Trophoblast cell (in vitro differentiated cells and primary cell): ENCODE data around the gene PTPRN2.

Source experiments
- DNase-seq, 2 donors: peaks; one replicate each; pipeline ENCODE4 v3.0.0-alpha.2; 2016
- H2AFZ ChIP-seq: 2 replicates; pipeline ENCODE4 v1.6.1; 2013; ENCODE audit warnings: low read length, moderate library complexity, mild to moderate bottlenecking; ENCODE audit not compliant: insufficient read depth, poor library complexity
- H2AK5ac ChIP-seq: 2 replicates; pipeline ENCODE4 v1.6.1; 2013; ENCODE audit warnings: mild to moderate bottlenecking, low read length
- H2BK120ac ChIP-seq: 2 replicates; pipeline ENCODE4 v1.6.1; 2013; ENCODE audit warnings: low read length, mild to moderate bottlenecking, moderate library complexity; ENCODE audit not compliant: insufficient read depth, poor library complexity
- H2BK12ac ChIP-seq: 2 replicates; pipeline ENCODE4 v1.6.1; 2013; ENCODE audit warnings: mild to moderate bottlenecking, low read length, moderate library complexity
- H2BK5ac ChIP-seq: 2 replicates; pipeline ENCODE4 v1.6.1; 2013; ENCODE audit warnings: low read length, low read depth, moderate library complexity, mild to moderate bottlenecking; ENCODE audit not compliant: poor library complexity
- H3K14ac ChIP-seq: 2 replicates; pipeline ENCODE4 v1.6.1; 2013; ENCODE audit warnings: mild to moderate bottlenecking, low read length
- H3K18ac ChIP-seq: 2 replicates; pipeline ENCODE4 v1.6.1; 2013; ENCODE audit warnings: mild to moderate bottlenecking, low read length
- H3K23ac ChIP-seq: 2 replicates; pipeline ENCODE4 v1.6.1; 2013; ENCODE audit warnings: low read length
- H3K27ac ChIP-seq: 2 replicates; pipeline ENCODE4 v1.5.1; 2013; ENCODE audit warnings: low read depth, mild to moderate bottlenecking, inconsistent platforms, low read length, moderate library complexity
- H3K27me3 ChIP-seq: 2 replicates; pipeline ENCODE4 v1.6.1; 2013; ENCODE audit warnings: inconsistent platforms, mild to moderate bottlenecking, low read length, moderate library complexity; ENCODE audit not compliant: insufficient read depth
- H3K36me3 ChIP-seq, 2 experiments: 1 replicate in 1 of 2; 2 replicates in 1 of 2; pipeline ENCODE4 v1.6.1; 2013; ENCODE audit warnings: low read length in 2 of 2, mild to moderate bottlenecking in 2 of 2, moderate library complexity in 1 of 2; ENCODE audit not compliant: insufficient read depth in 2 of 2, control insufficient read depth in 1 of 2
- H3K4ac ChIP-seq: 2 replicates; pipeline ENCODE4 v1.6.1; 2013; ENCODE audit warnings: low read depth, mild to moderate bottlenecking, low read length, moderate library complexity
- H3K4me1 ChIP-seq, 2 experiments: 1 replicate in 1 of 2; 2 replicates in 1 of 2; pipeline ENCODE4 v1.6.1; 2013; ENCODE audit warnings: low read length in 2 of 2, mild to moderate bottlenecking in 2 of 2, moderate library complexity in 1 of 2; ENCODE audit not compliant: insufficient read depth in 2 of 2, control insufficient read depth in 1 of 2
- H3K4me2 ChIP-seq: 2 replicates; pipeline ENCODE4 v1.6.1; 2013; ENCODE audit warnings: inconsistent platforms, mild to moderate bottlenecking, low read length, moderate library complexity
- H3K4me3 ChIP-seq: 2 replicates; pipeline ENCODE4 v1.5.1; 2013; ENCODE audit warnings: mild to moderate bottlenecking, low read depth, low read length, inconsistent platforms
- H3K79me1 ChIP-seq: one replicate; pipeline ENCODE4 v1.6.1; 2013; ENCODE audit warnings: low read length
- H3K79me2 ChIP-seq: 2 replicates; pipeline ENCODE4 v1.6.1; 2013; ENCODE audit warnings: low read length, mild to moderate bottlenecking; ENCODE audit not compliant: control insufficient read depth, insufficient read depth, poor library complexity
- H3K9ac ChIP-seq: 2 replicates; pipeline ENCODE4 v1.6.1; 2013; ENCODE audit warnings: mild to moderate bottlenecking, low read length
- H3K9me3 ChIP-seq: 2 replicates; pipeline ENCODE4 v1.6.1; 2013; ENCODE audit warnings: low read depth, mild to moderate bottlenecking, control low read depth, inconsistent platforms, low read length; ENCODE audit not compliant: insufficient read depth
- H4K12ac ChIP-seq: 2 replicates; pipeline ENCODE4 v1.6.1; 2013; ENCODE audit warnings: low read depth, mild to moderate bottlenecking, low read length, moderate library complexity
- H4K8ac ChIP-seq: 2 replicates; pipeline ENCODE4 v1.6.1; 2013; ENCODE audit warnings: low read depth, mild to moderate bottlenecking, low read length, moderate library complexity
- H4K91ac ChIP-seq: one replicate; pipeline ENCODE4 v1.6.1; 2013; ENCODE audit warnings: low read depth, mild to moderate bottlenecking, low read length, moderate library complexity
- WGBS: extraction: QIAGEN DNeasy Blood & Tissue Kit; methylation state at CpG from one replicate; pipeline ENCODE4 v1.1.7; 2013; ENCODE audit warnings: missing lambda C conversion rate; ENCODE audit not compliant: insufficient read length, insufficient coverage; ENCODE audit errors: extremely low coverage; 5-methylcytosine and 5-hydroxymethylcytosine counted together

The PTPRN2 gene

DNA sequence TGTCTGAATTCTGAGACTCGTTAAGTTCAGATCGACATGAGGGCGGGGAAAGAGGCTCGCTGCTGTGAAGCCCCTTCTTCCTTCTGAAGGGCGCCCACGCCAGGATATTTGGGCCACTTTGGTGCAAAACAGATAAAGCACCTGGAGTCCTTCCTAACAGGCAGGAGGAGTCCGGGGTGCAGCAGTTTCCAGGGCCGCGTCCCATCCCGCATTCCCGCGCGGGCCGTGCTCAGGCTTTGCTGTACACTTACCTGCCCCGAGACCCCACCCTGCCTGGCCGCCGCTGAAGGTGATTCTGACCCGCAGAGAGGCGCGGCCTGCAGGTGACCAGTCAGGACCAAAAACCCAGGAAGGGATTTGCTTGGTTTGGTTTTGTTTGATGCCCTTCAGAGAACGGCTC lies 454.6 kb downstream of the PTPRN2 start:
- Histone ChIP-seq H3K27ac (no peak overlapping the region), H3K4me1 (no peaks in the 10 kb centered on the region), H3K9me3 (peaks cover 42% of the 10 kb centered on the region), H2AFZ (no peak overlapping the region), H2BK12ac (no peak overlapping the region), H4K8ac (no peak overlapping the region), H3K27me3 (no peaks in the 10 kb centered on the region), H2AK5ac (no peak overlapping the region), H2BK5ac (no peak overlapping the region), H3K23ac (no peak overlapping the region), H3K79me2 (no peaks in the 10 kb centered on the region), H3K4me3 (no peak overlapping the region), H4K91ac (no peak overlapping the region), H3K4ac (no peak overlapping the region), H3K9ac (no peak overlapping the region), H3K14ac (no peak overlapping the region), H3K4me2 (no peak overlapping the region), H3K18ac (no peak overlapping the region), H4K12ac (no peak overlapping the region), H3K36me3 (no peaks in the 10 kb centered on the region), H2BK120ac (no peak overlapping the region), H3K79me1 (no peaks in the 10 kb centered on the region)
- no CpG with 5 or more reads among the region's 21 CpGs for WGBS
- no peak for DNase-seq

DNA sequence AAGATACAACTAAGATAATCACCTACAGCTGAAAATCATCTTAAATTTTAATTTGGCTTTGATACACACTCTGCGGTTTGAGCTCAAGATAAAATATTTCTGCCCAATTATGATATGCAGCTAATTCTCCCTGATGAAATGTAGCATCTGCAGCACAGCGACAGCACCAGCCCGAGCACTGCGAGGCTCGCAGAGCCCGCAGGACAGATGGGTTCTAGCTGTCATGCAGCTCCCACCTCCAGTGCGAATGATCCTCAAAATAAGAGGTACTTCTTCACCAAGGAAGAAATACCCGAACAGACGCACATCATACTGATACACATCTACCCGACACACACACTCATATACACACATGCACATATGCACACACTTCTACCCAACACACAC lies 457.6 kb downstream of the PTPRN2 start:
- no peaks in the 10 kb centered on the region for H3K27me3 ChIP-seq
- no peaks in the 10 kb centered on the region for H3K79me2 ChIP-seq
- no CpG with 5 or more reads among the region's 10 CpGs for WGBS
- no peaks in the 10 kb centered on the region for H3K79me1 ChIP-seq
- no peak overlapping the region for H3K4me2 ChIP-seq
- H2AFZ ChIP-seq, result no peak overlapping the region
- no peak overlapping the region for H2BK5ac ChIP-seq
- no peak overlapping the region for H2BK120ac ChIP-seq
- no peaks in the 10 kb centered on the region for H3K36me3 ChIP-seq
- no peak for DNase-seq
- no peak overlapping the region for H3K4ac ChIP-seq
- no peak overlapping the region for H2BK12ac ChIP-seq
- H3K23ac ChIP-seq, result no peak overlapping the region
- no peak overlapping the region for H3K27ac ChIP-seq
- no peak overlapping the region for H4K91ac ChIP-seq
- no peak overlapping the region for H4K12ac ChIP-seq
- no peak overlapping the region for H3K18ac ChIP-seq
- no peak overlapping the region for H3K4me3 ChIP-seq
- H3K14ac ChIP-seq, result no peak overlapping the region
- peaks cover 43% of the 10 kb centered on the region for H3K9me3 ChIP-seq
- no peak overlapping the region for H3K9ac ChIP-seq
- no peak overlapping the region for H2AK5ac ChIP-seq
- no peak overlapping the region for H4K8ac ChIP-seq
- no peaks in the 10 kb centered on the region for H3K4me1 ChIP-seq

DNA sequence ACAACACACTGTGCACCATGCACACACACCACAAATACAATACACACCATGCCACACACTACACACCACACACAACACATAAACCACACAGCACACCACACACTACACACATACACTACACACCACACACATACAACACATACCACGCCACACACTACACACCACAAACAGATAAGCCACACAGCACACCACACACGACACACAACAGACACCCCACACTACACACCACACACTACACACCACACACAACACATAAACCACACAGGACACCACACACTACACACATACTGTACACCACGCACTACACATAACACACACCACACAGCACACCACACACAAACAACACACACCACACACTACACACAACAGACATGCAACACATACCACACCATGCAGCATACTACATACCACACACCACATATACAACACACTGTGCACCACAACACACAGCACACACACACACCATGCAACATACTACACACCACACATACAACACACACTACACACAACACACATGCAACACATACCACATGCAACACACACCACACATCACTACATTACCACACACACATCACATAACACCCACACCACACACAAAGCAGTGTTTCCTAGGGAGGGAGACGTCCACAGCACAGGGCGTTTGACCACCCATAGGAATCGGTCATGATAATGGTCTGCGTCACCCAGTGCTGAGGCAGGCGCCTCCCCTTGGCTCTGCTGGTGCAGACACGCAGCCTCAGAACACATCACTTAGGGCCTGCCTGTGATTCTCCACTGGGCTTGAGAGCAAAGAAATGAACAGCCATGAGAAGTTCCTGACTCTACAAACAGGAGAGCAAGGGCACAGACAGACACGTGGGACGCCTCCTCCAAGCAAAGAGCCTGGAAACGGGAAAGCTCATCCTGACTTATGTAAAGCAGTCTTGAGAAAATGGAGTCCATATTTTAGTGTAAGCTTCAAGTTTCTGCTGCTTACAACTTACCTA lies 458.3 kb downstream of the PTPRN2 start:
- Histone ChIP-seq H3K18ac (no peak overlapping the region), H3K14ac (no peak overlapping the region), H2AFZ (no peak overlapping the region), H3K79me1 (no peaks in the 10 kb centered on the region), H4K12ac (no peak overlapping the region), H3K23ac (peak overlapping the region; percentile 98), H3K9me3 (peaks cover 45% of the 10 kb centered on the region), H3K4me2 (no peak overlapping the region), H3K4me1 (no peaks in the 10 kb centered on the region), H3K4ac (no peak overlapping the region), H4K91ac (no peak overlapping the region), H2BK120ac (no peak overlapping the region), H2AK5ac (no peak overlapping the region), H3K9ac (no peak overlapping the region), H2BK5ac (no peak overlapping the region), H3K36me3 (no peaks in the 10 kb centered on the region), H3K79me2 (no peaks in the 10 kb centered on the region), H4K8ac (no peak overlapping the region), H3K27ac (no peak overlapping the region), H3K27me3 (no peaks in the 10 kb centered on the region), H2BK12ac (no peak overlapping the region), H3K4me3 (peak overlapping the region; percentile 63)
- 100% methylated on average over 2 of the region's 12 CpGs for WGBS
- DNase-seq, result no peak

GRCh38 chr7:158128572-158128971 lies 459.1 kb downstream of the PTPRN2 start:
- H3K9ac ChIP-seq, result no peak overlapping the region
- no peaks in the 10 kb centered on the region for H3K4me1 ChIP-seq
- H4K8ac ChIP-seq, result no peak overlapping the region
- H2BK120ac ChIP-seq, result no peak overlapping the region
- no peak for DNase-seq
- H2AFZ ChIP-seq, result no peak overlapping the region
- no peak overlapping the region for H2AK5ac ChIP-seq
- no CpG with 5 or more reads among the region's 9 CpGs for WGBS
- H2BK5ac ChIP-seq, result no peak overlapping the region
- no peak overlapping the region for H4K91ac ChIP-seq
- no peak overlapping the region for H3K14ac ChIP-seq
- H4K12ac ChIP-seq, result no peak overlapping the region
- H3K4ac ChIP-seq, result no peak overlapping the region
- H3K79me2 ChIP-seq, result no peaks in the 10 kb centered on the region
- peaks cover 46% of the 10 kb centered on the region for H3K9me3 ChIP-seq
- no peaks in the 10 kb centered on the region for H3K27me3 ChIP-seq
- no peak overlapping the region for H2BK12ac ChIP-seq
- H3K4me2 ChIP-seq, result no peak overlapping the region
- no peaks in the 10 kb centered on the region for H3K36me3 ChIP-seq
- no peaks in the 10 kb centered on the region for H3K79me1 ChIP-seq
- no peak overlapping the region for H3K18ac ChIP-seq
- peak overlapping the region; percentile 98 for H3K23ac ChIP-seq
- H3K27ac ChIP-seq, result no peak overlapping the region
- H3K4me3 ChIP-seq, result no peak overlapping the region
